Stomach (tissue), 9 donors: Measurements from ENCODE around the gene CPNE1. TPM values are rescaled to one million over a fixed set of nuclear protein-coding genes. Genes with fewer than 3 reads are reported as not detected.

ENCODE experiments used
- DNase-seq, 2 donors: peaks; one replicate each; pipeline versions ENCODE4 v3.0.0 to v3.0.0-alpha.2; 2013 to 2019
- H3K27ac ChIP-seq, 5 donors: fragments of 200-600 bp in 4 of 5; sonication (generic) in 4 of 5; one replicate each; pipeline ENCODE4 v1.5.1; 2013 to 2019; ENCODE audit warnings: mild to moderate bottlenecking in 1 of 5, moderate library complexity in 1 of 5
- H3K27me3 ChIP-seq, 3 donors: fragments of 200-600 bp; sonication (generic); one replicate each; pipeline ENCODE4 v1.5.1; 2017 to 2019; ENCODE audit warnings: mixed run types in 1 of 3
- H3K36me3 ChIP-seq, 4 donors: fragments of 200-600 bp; sonication (generic); 1 replicate in 3 of 4; 2 replicates in 1 of 4; pipeline ENCODE4 v1.5.1; 2016 to 2019
- H3K4me1 ChIP-seq, 4 donors: fragments of 200-600 bp; sonication (generic); one replicate each; pipeline ENCODE4 v1.5.1; 2016 to 2019
- H3K4me3 ChIP-seq, 4 donors: fragments of 200-600 bp; sonication (generic) in 3 of 4; one replicate each; pipeline ENCODE4 v1.5.1; 2016 to 2019; ENCODE audit warnings: mild to moderate bottlenecking in 1 of 4
- H3K9me3 ChIP-seq, 4 donors: fragments of 200-600 bp; sonication (generic); one replicate each; pipeline ENCODE4 v1.5.1; 2016 to 2019
- EP300 ChIP-seq: sonication (generic); formaldehyde crosslinking; IDR thresholded peaks from one replicate; pipeline ENCODE4 v1.6.1; 2017; ENCODE audit warnings: antibody characterized with exemption
- POLR2A ChIP-seq, 4 donors: fragments of 450-650 bp; IDR thresholded peaks; one replicate each; pipeline ENCODE4 v1.6.1; 2016; ENCODE audit warnings: antibody characterized with exemption in 4 of 4, control low read depth in 2 of 4, mild to moderate bottlenecking in 1 of 4, moderate library complexity in 1 of 4
- POLR2AphosphoS5 ChIP-seq, 3 donors: sonication (generic); formaldehyde crosslinking; IDR thresholded peaks; one replicate each; pipeline ENCODE4 v1.6.1; 2016; ENCODE audit warnings: antibody characterized with exemption in 3 of 3
- WGBS, 5 donors: extraction: QIAGEN DNeasy Blood & Tissue Kit in 3 of 5; methylation state at CpG; one replicate each; pipeline versions ENCODE4 v1.1.5 to v1.1.7; 2013 to 2018; 5-methylcytosine and 5-hydroxymethylcytosine counted together
- intact Hi-C: fragments of 100-400 bp; cut with DNase I; formaldehyde crosslinking; loops from one replicate; pipeline ENCODE4 v1.15.1; 2023; ENCODE audit warnings: low total_unique reads
- polyA plus RNA-seq, 3 donors: library from polyadenylated mRNA; stranded (reverse); fragments of 200-250 nt; gene quantifications; one replicate each; pipeline ENCODE4 v1.2.3, GENCODE V29; 2013
- total RNA-seq, 5 donors: library from RNA; depleted of rRNA; stranded (reverse); fragments of >200 nt; gene quantifications; one replicate each; pipeline versions ENCODE4 v1.1.0 to v1.2.3, GENCODE V29; 2014 to 2016
- TF ChIP-seq, protein P1 (sequence below), 7 experiments: fragments of 450-650 bp in 4 of 7; fragments of 200-600 bp in 3 of 7; sonication (generic) in 3 of 7; IDR thresholded peaks; one replicate each; pipeline ENCODE4 v1.5.1; 2016 to 2019; ENCODE audit warnings: antibody characterized with exemption in 7 of 7, control low read depth in 2 of 7, mild to moderate bottlenecking in 1 of 7
- donor health status: healthy with polysubstance abuse.
- donor health status: Bipolar disorder and iron deficiency.
- donor health status: healthy.

CPNE1 gene
- total and polyA plus RNA-seq, 8 donors, result 67.9 to 172 (median 107) TPM

DNA sequence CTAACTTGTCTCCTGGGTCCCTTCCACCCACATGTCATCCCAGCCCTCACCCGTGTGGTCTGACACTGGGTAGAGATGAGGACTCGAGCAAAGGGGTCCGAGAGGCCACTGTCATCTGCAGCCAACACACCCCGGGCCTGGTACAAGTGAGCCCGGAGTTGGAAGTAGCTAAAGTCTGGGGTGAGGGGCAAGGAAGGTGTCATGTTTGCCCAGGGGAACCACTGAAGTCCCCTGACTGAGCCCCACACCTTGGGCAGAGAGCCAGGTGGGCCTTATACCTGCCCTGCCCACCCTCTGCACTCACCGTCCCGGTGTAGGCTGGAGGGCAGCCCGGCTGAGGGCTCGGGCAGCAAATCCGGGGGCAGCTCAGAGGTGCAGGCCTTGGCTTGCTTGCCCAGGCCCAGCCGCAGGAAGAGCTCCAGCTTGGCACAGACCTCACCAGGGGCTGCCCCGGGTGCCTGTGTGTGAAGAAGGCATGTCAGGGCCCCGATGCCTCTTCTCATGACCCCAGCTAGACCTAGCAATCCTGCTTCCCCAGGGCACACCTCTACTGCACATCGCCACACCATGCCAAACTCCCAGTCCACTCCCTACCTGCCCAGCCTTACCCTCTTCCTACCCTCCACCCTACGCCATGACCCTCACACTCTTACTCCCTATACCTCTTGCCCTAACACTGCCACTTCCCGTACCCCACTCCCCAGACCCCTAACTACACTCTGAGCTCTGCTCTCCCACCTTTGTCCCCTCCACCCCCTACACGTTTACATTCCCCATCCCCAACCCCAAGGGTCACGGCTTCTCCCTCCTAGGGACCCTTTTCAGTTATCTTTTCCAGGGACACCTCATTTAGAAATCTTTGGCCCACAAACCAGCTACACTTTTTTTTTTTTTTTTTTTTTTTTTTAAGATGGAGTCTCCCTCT, 80.8 kb downstream of the CPNE1 start:
- intact Hi-C loops, result no loop called here
- H3K27me3 ChIP-seq, result no peaks in the 10 kb centered on the region
- 89 to 93% (median 92%) methylated on average over 12 to 18 of the region's 18 CpGs for WGBS, 5 donors
- no peak for DNase-seq
- no peak overlapping the region for H3K27ac ChIP-seq
- no peak overlapping the region for H3K4me3 ChIP-seq
- peaks cover 0 to 18% (median 2%) of the 10 kb centered on the region in 4 donors for H3K36me3 ChIP-seq
- TF ChIP-seq POLR2A (IDR thresholded peaks at IDR 0.05) (no peak), POLR2AphosphoS5 (IDR thresholded peaks at IDR 0.05) (no peak), EP300 (no peak)
- TF ChIP-seq, protein P1, sequence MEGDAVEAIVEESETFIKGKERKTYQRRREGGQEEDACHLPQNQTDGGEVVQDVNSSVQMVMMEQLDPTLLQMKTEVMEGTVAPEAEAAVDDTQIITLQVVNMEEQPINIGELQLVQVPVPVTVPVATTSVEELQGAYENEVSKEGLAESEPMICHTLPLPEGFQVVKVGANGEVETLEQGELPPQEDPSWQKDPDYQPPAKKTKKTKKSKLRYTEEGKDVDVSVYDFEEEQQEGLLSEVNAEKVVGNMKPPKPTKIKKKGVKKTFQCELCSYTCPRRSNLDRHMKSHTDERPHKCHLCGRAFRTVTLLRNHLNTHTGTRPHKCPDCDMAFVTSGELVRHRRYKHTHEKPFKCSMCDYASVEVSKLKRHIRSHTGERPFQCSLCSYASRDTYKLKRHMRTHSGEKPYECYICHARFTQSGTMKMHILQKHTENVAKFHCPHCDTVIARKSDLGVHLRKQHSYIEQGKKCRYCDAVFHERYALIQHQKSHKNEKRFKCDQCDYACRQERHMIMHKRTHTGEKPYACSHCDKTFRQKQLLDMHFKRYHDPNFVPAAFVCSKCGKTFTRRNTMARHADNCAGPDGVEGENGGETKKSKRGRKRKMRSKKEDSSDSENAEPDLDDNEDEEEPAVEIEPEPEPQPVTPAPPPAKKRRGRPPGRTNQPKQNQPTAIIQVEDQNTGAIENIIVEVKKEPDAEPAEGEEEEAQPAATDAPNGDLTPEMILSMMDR (IDR thresholded peaks at IDR 0.05), result no peak
- peaks cover 0 to 3% (median 0%) of the 10 kb centered on the region in 4 donors for H3K9me3 ChIP-seq
- no peaks in the 10 kb centered on the region for H3K4me1 ChIP-seq

DNA sequence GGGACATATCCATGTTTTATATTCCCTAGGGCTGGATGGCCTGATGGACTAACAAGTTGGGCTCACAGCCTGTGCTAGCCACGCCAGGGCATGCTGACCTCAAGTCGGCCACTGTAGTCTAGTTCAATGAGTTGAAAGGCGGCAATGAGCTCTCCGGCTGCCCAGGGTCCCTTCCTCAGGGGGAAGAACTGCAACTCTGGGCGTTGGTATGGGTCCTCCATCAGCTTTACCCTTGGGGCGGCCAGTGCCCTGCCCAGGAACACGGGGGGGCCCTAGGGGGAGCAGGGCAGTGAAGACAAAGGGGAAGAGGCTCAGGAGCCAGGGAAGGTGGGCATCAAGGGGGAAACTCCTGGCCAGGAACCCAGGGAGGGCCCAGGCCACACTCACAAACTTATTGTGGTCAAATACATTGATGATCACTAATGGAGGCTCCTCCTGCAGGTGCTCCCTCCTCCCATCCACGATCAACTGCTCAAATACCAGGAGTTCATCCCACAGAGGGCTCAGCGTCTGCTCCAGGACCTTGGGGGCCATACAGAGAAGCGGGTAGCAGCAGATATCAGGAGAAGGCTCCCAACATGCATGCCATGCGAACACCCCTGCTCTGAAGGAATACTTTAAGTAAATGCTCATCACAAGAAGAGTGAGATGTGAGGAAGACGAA, 81.8 kb downstream of the CPNE1 start:
- 88 to 94% (median 91%) methylated on average over 11 to 12 of the region's 12 CpGs for WGBS, 5 donors
- no peak overlapping the region for H3K4me3 ChIP-seq
- H3K27ac ChIP-seq, result no peak overlapping the region
- no peaks in the 10 kb centered on the region for H3K27me3 ChIP-seq
- DNase-seq, result no peak
- H3K36me3 ChIP-seq, result peaks cover 0 to 18% (median 2%) of the 10 kb centered on the region in 4 donors
- H3K4me1 ChIP-seq, result no peaks in the 10 kb centered on the region
- H3K9me3 ChIP-seq, result peaks cover 0 to 3% (median 0%) of the 10 kb centered on the region in 4 donors
- no peak for TF ChIP-seq EP300
- TF ChIP-seq, protein P1 (IDR thresholded peaks at IDR 0.05), result no peak
- intact Hi-C loops, result no loop called here

DNA sequence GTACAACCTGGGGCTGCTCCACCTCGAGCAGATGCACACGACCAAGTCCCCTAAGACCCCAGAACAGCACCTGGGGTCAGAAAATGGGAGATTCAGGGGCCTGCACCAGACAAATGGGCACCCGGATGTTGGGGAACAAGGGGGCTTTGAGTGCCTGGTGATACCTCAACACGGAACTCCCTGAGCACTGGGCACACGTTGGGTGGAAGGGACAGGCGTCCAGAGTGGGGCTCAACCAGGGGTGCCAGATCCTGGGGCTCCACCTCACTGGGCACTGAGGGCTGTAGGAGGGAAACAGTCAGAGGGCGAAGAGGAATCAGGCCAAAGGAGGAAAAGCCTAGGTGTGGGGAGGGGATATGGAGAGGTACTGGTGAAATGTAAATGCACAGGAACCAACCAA, 82.6 kb downstream of the CPNE1 start:
- no peak overlapping the region for H3K4me3 ChIP-seq
- intact Hi-C loops, result no loop called here
- WGBS, 5 donors, result 89 to 95% (median 94%) methylated on average over 7 of the region's 7 CpGs
- H3K27me3 ChIP-seq, result no peaks in the 10 kb centered on the region
- no peaks in the 10 kb centered on the region for H3K4me1 ChIP-seq
- TF ChIP-seq, protein P1 (IDR thresholded peaks at IDR 0.05), result no peak
- TF ChIP-seq POLR2AphosphoS5 (IDR thresholded peaks at IDR 0.05) (no peak), POLR2A (IDR thresholded peaks at IDR 0.05) (no peak), EP300 (no peak)
- H3K27ac ChIP-seq, result no peak overlapping the region
- peaks cover 0 to 3% (median 0%) of the 10 kb centered on the region in 4 donors for H3K9me3 ChIP-seq
- DNase-seq, result no peak
- peaks cover 0 to 18% (median 2%) of the 10 kb centered on the region in 4 donors for H3K36me3 ChIP-seq

DNA sequence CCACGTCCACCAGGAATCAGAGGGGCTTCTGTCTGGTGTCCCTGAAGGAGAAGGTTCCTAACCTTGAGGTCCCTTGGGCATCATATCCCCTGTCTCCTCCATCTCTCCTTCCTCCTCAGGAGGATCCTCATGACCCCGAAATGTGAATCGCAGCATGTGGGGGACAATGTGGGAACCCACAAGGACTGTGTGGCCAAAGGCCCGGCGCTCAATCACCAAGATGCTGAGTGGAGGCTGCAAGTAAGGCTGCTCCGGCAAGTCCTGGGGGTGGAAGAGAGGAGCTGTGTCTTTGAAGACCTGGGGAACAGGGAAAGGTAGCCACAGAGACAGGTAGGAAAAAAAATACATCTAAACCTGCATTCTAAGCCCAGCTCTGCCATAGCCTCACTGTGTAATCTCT, 85.5 kb downstream of the CPNE1 start:
- Histone ChIP-seq H3K4me1 (peaks cover 0 to 5% (median 2%) of the 10 kb centered on the region in 4 donors), H3K4me3 (no peak overlapping the region), H3K27ac (no peak overlapping the region), H3K9me3 (peaks cover 0 to 3% (median 0%) of the 10 kb centered on the region in 4 donors), H3K27me3 (no peaks in the 10 kb centered on the region), H3K36me3 (peaks cover 0 to 14% (median 2%) of the 10 kb centered on the region in 4 donors)
- TF ChIP-seq, protein P1 (IDR thresholded peaks at IDR 0.05), result no peak
- no peak for TF ChIP-seq EP300
- TF ChIP-seq POLR2A (IDR thresholded peaks at IDR 0.05), result no peak
- WGBS, 5 donors, result 93 to 97% (median 96%) methylated on average over 4 to 6 of the region's 6 CpGs
- no peak for DNase-seq
- intact Hi-C loops, result no loop called here
